ENCODE measurements around the gene MPZL1.
A peak's percentile ranks its signal among the peaks of the same experiment; 100 is the strongest.

The MPZL1 gene

GRCh38 chr1:167714098-167714438 is 7.7 kb upstream of the MPZL1 start:
- TF ChIP-seq, protein P1, sequence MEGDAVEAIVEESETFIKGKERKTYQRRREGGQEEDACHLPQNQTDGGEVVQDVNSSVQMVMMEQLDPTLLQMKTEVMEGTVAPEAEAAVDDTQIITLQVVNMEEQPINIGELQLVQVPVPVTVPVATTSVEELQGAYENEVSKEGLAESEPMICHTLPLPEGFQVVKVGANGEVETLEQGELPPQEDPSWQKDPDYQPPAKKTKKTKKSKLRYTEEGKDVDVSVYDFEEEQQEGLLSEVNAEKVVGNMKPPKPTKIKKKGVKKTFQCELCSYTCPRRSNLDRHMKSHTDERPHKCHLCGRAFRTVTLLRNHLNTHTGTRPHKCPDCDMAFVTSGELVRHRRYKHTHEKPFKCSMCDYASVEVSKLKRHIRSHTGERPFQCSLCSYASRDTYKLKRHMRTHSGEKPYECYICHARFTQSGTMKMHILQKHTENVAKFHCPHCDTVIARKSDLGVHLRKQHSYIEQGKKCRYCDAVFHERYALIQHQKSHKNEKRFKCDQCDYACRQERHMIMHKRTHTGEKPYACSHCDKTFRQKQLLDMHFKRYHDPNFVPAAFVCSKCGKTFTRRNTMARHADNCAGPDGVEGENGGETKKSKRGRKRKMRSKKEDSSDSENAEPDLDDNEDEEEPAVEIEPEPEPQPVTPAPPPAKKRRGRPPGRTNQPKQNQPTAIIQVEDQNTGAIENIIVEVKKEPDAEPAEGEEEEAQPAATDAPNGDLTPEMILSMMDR (IDR thresholded peaks at IDR 0.05; ENCODE audit: low read depth, low read length, poor library complexity, severe bottlenecking), result no peak
- no peak for TF ChIP-seq EZH2phosphoT487 (IDR thresholded peaks at IDR 0.05; ENCODE audit: borderline replicate concordance, low read length)
- Histone ChIP-seq H3K79me2 (ENCODE audit: control insufficient read depth, low read length) (no peaks in the 10 kb centered on the region), H3F3A (ENCODE audit: control insufficient read depth, insufficient read depth) (peaks cover 33% of the 10 kb centered on the region), H3K27me3 (ENCODE audit: control insufficient read depth, low read length) (peaks cover 37% of the 10 kb centered on the region), H3K4me3 (ENCODE audit: low read length) (peak overlapping the region; percentile 87), H3K4me1 (ENCODE audit: control insufficient read depth, low read length) (peaks cover 41% of the 10 kb centered on the region), H3K9me2 (replicated peaks; ENCODE audit: control insufficient read depth, low read length) (no peaks in the 10 kb centered on the region), H3K4me2 (ENCODE audit: low read length) (peak overlapping the region; percentile 75), H3K27ac (ENCODE audit: low read depth, low read length) (peak overlapping the region; percentile 77), H4K20me1 (ENCODE audit: control insufficient read depth, insufficient read depth, low read depth, low read length) (peaks cover 2% of the 10 kb centered on the region; the same call in 1 of the 2 replicates), H3K36me3 (ENCODE audit: control insufficient read depth, low read length) (no peaks in the 10 kb centered on the region), H3K9me3 (ENCODE audit: control insufficient read depth, insufficient read depth, low read length) (no peaks in the 10 kb centered on the region)

DNA sequence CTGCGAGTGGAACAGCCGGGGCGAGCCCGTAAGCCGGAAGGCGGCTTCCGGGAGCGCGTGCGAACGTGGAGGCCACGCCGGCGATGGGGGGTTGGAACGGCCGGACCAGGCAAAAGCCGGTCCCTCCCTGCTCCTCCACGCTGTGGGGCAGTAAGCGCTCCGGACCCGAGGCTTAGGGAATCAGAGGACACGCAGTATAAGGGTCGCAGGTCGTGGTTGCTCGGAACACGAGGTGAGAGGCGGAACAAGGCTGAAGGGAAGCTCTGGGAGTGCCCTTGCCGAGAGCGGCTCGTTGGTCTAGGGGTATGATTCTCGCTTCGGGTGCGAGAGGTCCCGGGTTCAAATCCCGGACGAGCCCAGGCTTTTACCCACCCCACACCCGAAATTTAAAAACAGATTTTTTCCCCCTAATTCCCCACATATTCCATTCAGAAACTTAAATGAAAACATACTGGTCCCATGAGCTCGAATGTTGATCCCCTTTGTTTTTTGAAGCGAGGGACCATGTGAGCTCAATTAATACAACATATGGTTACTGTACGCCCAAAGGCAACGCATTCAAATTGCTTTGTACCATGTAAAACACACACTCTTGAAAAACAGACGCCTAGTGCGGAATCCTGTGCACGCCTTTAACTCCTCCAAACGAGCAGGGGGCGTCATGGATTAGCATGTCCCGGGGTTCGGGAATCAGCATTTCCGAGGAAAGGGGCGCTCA is 7.2 kb upstream of the MPZL1 start:
- TF ChIP-seq, protein P1 (IDR thresholded peaks at IDR 0.05; ENCODE audit: low read depth, low read length, poor library complexity, severe bottlenecking), result no peak
- TF ChIP-seq EZH2phosphoT487 (IDR thresholded peaks at IDR 0.05; ENCODE audit: borderline replicate concordance, low read length), result no peak
- Histone ChIP-seq H3K27me3 (ENCODE audit: control insufficient read depth, low read length) (peaks cover 37% of the 10 kb centered on the region), H3K27ac (ENCODE audit: low read depth, low read length) (peak overlapping the region; percentile 77)

DNA sequence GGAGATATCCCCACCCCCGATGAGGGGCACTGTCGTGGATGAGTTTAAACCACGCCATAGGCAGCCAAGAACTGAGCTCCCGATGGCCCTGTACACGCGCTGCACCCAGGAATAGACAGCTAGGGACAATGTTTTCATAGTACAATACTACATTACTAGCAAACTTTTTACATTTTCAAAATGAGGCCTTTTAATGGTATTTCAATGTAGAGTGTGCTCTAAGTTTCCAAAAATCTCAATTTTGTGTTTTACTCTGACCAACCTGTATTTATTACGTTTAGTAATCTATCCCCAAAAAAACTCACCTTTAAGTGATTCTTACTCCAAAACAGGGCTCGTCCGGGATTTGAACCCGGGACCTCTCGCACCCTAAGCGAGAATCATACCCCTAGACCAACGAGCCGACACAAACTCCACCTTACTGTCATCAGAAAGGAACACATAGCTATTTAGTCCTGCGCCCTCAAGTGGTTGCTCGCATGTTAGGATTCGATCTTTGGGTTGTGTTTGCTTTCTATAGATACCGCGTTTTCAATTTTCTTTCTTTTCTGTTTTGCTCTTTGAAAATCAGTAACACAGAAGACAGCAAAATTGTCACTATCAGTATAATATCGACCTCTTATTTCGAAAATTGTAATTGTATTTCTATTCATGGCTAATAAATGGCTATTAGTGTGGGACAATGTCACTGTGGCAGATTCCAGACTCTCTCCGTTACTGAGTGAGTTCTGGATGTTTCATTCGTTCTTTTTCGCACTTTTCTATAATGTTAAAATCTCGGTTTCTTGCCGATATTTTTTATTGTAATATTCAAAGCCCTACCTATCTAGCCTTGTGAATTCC is 6.4 kb upstream of the MPZL1 start:
- Histone ChIP-seq H3K36me3 (ENCODE audit: control insufficient read depth, low read length) (no peaks in the 10 kb centered on the region), H3K79me2 (ENCODE audit: control insufficient read depth, low read length) (no peaks in the 10 kb centered on the region), H3K4me1 (ENCODE audit: control insufficient read depth, low read length) (peaks cover 49% of the 10 kb centered on the region), H3K27me3 (ENCODE audit: control insufficient read depth, low read length) (peaks cover 32% of the 10 kb centered on the region), H3K4me2 (ENCODE audit: low read length) (peak overlapping the region; percentile 75), H3K9me2 (replicated peaks; ENCODE audit: control insufficient read depth, low read length) (no peaks in the 10 kb centered on the region), H3F3A (ENCODE audit: control insufficient read depth, insufficient read depth) (peaks cover 36% of the 10 kb centered on the region), H3K4me3 (ENCODE audit: low read length) (peak overlapping the region; percentile 87), H3K27ac (ENCODE audit: low read depth, low read length) (peak overlapping the region; percentile 77), H3K9me3 (ENCODE audit: control insufficient read depth, insufficient read depth, low read length) (no peaks in the 10 kb centered on the region), H4K20me1 (ENCODE audit: control insufficient read depth, insufficient read depth, low read depth, low read length) (no peaks in the 10 kb centered on the region)
- TF ChIP-seq EZH2phosphoT487 (IDR thresholded peaks at IDR 0.05; ENCODE audit: borderline replicate concordance, low read length), result no peak
- TF ChIP-seq, protein P1 (IDR thresholded peaks at IDR 0.05; ENCODE audit: low read depth, low read length, poor library complexity, severe bottlenecking), result peak; percentile 70

More for the DNA sequence above, 7.2 kb upstream of the MPZL1 start:
- Histone ChIP-seq H3K4me1 (ENCODE audit: control insufficient read depth, low read length) (peaks cover 41% of the 10 kb centered on the region), H3K9me2 (replicated peaks; ENCODE audit: control insufficient read depth, low read length) (no peaks in the 10 kb centered on the region), H4K20me1 (ENCODE audit: control insufficient read depth, insufficient read depth, low read depth, low read length) (no peaks in the 10 kb centered on the region), H3F3A (ENCODE audit: control insufficient read depth, insufficient read depth) (peaks cover 37% of the 10 kb centered on the region), H3K36me3 (ENCODE audit: control insufficient read depth, low read length) (no peaks in the 10 kb centered on the region), H3K4me3 (ENCODE audit: low read length) (peak overlapping the region; percentile 87), H3K4me2 (ENCODE audit: low read length) (peak overlapping the region; percentile 75), H3K9me3 (ENCODE audit: control insufficient read depth, insufficient read depth, low read length) (no peaks in the 10 kb centered on the region), H3K79me2 (ENCODE audit: control insufficient read depth, low read length) (no peaks in the 10 kb centered on the region)

Data from DOHH2 (cell line).